GM12878 (cell line): ENCODE results near the gene PEF1. TPM values are rescaled to one million over a fixed set of nuclear protein-coding genes. Genes with fewer than 3 reads are reported as not detected.
A peak's percentile ranks its signal among the peaks of the same experiment; 100 is the strongest.

Experiments used
- CHD1 ChIP-seq: IDR thresholded peaks from 2 replicates; pipeline ENCODE4 v1.6.1; 2012; ENCODE audit warnings: low read depth, low read length, improper control_type of control experiment
- CREB1 ChIP-seq: IDR thresholded peaks from 2 replicates; pipeline ENCODE4 v1.6.1; 2012; ENCODE audit warnings: low read depth, mild to moderate bottlenecking, inconsistent platforms
- DPF2 ChIP-seq: fragments of 450-650 bp; IDR thresholded peaks from 2 replicates; pipeline ENCODE4 v1.6.1; 2017; ENCODE audit warnings: mild to moderate bottlenecking
- HDAC2 ChIP-seq: fragments of 200-600 bp; sonication (generic); IDR thresholded peaks from 2 replicates; pipeline ENCODE4 v1.6.1; 2017
- IKZF1 ChIP-seq: fragments of 450-650 bp; conservative IDR thresholded peaks from 2 replicates; pipeline ENCODE4 v1.6.1; 2017; ENCODE audit warnings: antibody characterized with exemption, mild to moderate bottlenecking
- MEF2B ChIP-seq: fragments of 450-650 bp; IDR thresholded peaks from 2 replicates; pipeline ENCODE4 v1.6.1; 2018; ENCODE audit warnings: mild to moderate bottlenecking, moderate library complexity; ENCODE audit not compliant: partially characterized antibody, poor library complexity, severe bottlenecking
- MTA3 ChIP-seq: IDR thresholded peaks from 2 replicates; pipeline ENCODE4 v1.6.1; 2012; ENCODE audit warnings: low read length, inconsistent platforms, borderline replicate concordance
- NR2C2 ChIP-seq: IDR thresholded peaks from 2 replicates; pipeline ENCODE4 v1.6.1; 2011; ENCODE audit warnings: borderline replicate concordance, low read depth; ENCODE audit not compliant: control insufficient read depth, insufficient read length
- RAD51 ChIP-seq: fragments of 450-650 bp; IDR thresholded peaks from 2 replicates; pipeline ENCODE4 v1.6.1; 2016; ENCODE audit warnings: moderate library complexity, mild to moderate bottlenecking, inconsistent platforms
- RCOR1 ChIP-seq: conservative IDR thresholded peaks from 2 replicates; pipeline ENCODE4 v1.6.1; 2012; ENCODE audit warnings: low read depth, low read length, improper control_type of control experiment
- SMAD1 ChIP-seq: fragments of 450-650 bp; IDR thresholded peaks from 2 replicates; pipeline ENCODE4 v1.6.1; 2018; ENCODE audit warnings: mild to moderate bottlenecking, low read depth; ENCODE audit not compliant: partially characterized antibody
- SMARCA5 ChIP-seq: fragments of 450-650 bp; IDR thresholded peaks from 2 replicates; pipeline ENCODE4 v1.6.1; 2017; ENCODE audit warnings: mild to moderate bottlenecking
- SREBF2 ChIP-seq: IDR thresholded peaks from 2 replicates; pipeline ENCODE4 v1.6.1; 2012; ENCODE audit warnings: mild to moderate bottlenecking, low read length
- SRF ChIP-seq, 2 experiments: IDR thresholded peaks; 2 replicates each; pipeline ENCODE4 v1.6.1; 2011; ENCODE audit warnings: low read depth in 2 of 2, low read length in 2 of 2, mild to moderate bottlenecking in 1 of 2, moderate library complexity in 1 of 2
- polyA plus RNA-seq, 11 experiments: library from polyadenylated mRNA; depleted of rRNA in 4 of 11; unstranded in 6 of 11; stranded (reverse) in 5 of 11; fragments of >200 nt; fragmentation: Nextera tagmentation in 4 of 11; fragmentation: Illumina TruSeq in 1 of 11; extraction: Ambion mirVana in 4 of 11; extraction: Trizol in 1 of 11; gene quantifications; 1 replicate in 1 of 11; 2 replicates in 10 of 11; pipeline versions ENCODE4 v1.2.1 to v1.2.3, GENCODE V29; 2011 to 2016; ENCODE audit warnings: inconsistent platforms in 2 of 11, missing spikeins in 2 of 11, low read depth in 1 of 11
- total RNA-seq, 4 experiments: library from RNA; depleted of rRNA in 3 of 4; stranded (reverse); fragments of >200 nt in 3 of 4; fragmentation: Illumina TruSeq in 1 of 4; extraction: Trizol in 1 of 4; gene quantifications; 2 replicates each; pipeline versions ENCODE4 v1.2.1 to v1.2.3, GENCODE V29; 2013 to 2021
- TF ChIP-seq, protein P1 (sequence below): fragments of 450-650 bp; IDR thresholded peaks from 2 replicates; pipeline ENCODE4 v1.6.1; 2016; ENCODE audit warnings: mild to moderate bottlenecking, moderate library complexity, borderline replicate concordance
- TF ChIP-seq, protein P2 (sequence below): fragments of 450-650 bp; formaldehyde crosslinking; IDR thresholded peaks from 2 replicates; pipeline ENCODE4 v1.4.0; 2022; ENCODE audit warnings: mild to moderate bottlenecking, moderate library complexity
- TF ChIP-seq, protein P3 (sequence below): fragments of 450-650 bp; IDR thresholded peaks from 2 replicates; pipeline ENCODE4 v1.6.1; 2017; ENCODE audit warnings: antibody characterized with exemption, mild to moderate bottlenecking, moderate library complexity
- TF ChIP-seq, protein P4 (sequence below): IDR thresholded peaks from 2 replicates; pipeline ENCODE4 v1.6.1; 2011; ENCODE audit warnings: low read depth, mild to moderate bottlenecking, low read length, moderate library complexity, borderline replicate concordance; ENCODE audit errors: extremely low read depth
- TF ChIP-seq, protein P5 (sequence below): IDR thresholded peaks from 2 replicates; pipeline ENCODE4 v1.6.1; 2011; ENCODE audit warnings: borderline replicate concordance, low read depth, mild to moderate bottlenecking, moderate library complexity, mixed read lengths, low read length; ENCODE audit not compliant: insufficient read depth; ENCODE audit errors: extremely low read length

PEF1 gene
- total and polyA plus RNA-seq, 10 of the 15 experiments (the other 5 are each of a cell fraction or from before 2014, with no cell fraction given): 27.1 to 107 (median 79.0) TPM

DNA sequence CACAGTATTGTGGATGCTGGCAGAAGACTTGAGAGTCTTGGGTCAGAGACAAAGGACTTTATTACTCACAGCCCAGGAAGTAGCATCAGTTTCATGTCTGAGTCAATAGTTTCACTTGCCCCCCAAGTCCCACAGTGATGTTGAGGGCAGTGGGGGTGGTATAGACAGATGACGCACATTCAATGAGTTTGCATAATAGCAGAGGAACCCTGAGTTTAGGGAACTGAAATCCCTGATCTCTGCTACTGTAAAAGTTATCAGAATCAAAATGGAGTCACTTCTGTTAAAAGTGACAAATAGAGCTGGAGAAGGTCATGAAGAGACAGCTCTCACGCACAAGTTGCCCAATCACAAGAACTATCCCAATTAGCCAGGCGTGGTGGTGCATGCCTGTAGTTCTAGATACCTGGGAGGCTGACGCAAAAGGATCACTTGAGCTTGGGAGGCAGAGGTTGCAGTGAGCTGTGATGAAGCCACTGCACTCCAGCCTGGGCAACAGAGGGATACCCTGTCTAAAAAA is 38.7 kb downstream of the PEF1 start (continued):
- TF ChIP-seq, protein P1, sequence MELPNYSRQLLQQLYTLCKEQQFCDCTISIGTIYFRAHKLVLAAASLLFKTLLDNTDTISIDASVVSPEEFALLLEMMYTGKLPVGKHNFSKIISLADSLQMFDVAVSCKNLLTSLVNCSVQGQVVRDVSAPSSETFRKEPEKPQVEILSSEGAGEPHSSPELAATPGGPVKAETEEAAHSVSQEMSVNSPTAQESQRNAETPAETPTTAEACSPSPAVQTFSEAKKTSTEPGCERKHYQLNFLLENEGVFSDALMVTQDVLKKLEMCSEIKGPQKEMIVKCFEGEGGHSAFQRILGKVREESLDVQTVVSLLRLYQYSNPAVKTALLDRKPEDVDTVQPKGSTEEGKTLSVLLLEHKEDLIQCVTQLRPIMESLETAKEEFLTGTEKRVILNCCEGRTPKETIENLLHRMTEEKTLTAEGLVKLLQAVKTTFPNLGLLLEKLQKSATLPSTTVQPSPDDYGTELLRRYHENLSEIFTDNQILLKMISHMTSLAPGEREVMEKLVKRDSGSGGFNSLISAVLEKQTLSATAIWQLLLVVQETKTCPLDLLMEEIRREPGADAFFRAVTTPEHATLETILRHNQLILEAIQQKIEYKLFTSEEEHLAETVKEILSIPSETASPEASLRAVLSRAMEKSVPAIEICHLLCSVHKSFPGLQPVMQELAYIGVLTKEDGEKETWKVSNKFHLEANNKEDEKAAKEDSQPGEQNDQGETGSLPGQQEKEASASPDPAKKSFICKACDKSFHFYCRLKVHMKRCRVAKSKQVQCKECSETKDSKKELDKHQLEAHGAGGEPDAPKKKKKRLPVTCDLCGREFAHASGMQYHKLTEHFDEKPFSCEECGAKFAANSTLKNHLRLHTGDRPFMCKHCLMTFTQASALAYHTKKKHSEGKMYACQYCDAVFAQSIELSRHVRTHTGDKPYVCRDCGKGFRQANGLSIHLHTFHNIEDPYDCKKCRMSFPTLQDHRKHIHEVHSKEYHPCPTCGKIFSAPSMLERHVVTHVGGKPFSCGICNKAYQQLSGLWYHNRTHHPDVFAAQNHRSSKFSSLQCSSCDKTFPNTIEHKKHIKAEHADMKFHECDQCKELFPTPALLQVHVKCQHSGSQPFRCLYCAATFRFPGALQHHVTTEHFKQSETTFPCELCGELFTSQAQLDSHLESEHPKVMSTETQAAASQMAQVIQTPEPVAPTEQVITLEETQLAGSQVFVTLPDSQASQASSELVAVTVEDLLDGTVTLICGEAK: no peak; the same call in 1 of the 2 replicates
- TF ChIP-seq NR2C2: no peak
- no peak; the same call in 1 of the 2 replicates for TF ChIP-seq RCOR1
- TF ChIP-seq, protein P2, sequence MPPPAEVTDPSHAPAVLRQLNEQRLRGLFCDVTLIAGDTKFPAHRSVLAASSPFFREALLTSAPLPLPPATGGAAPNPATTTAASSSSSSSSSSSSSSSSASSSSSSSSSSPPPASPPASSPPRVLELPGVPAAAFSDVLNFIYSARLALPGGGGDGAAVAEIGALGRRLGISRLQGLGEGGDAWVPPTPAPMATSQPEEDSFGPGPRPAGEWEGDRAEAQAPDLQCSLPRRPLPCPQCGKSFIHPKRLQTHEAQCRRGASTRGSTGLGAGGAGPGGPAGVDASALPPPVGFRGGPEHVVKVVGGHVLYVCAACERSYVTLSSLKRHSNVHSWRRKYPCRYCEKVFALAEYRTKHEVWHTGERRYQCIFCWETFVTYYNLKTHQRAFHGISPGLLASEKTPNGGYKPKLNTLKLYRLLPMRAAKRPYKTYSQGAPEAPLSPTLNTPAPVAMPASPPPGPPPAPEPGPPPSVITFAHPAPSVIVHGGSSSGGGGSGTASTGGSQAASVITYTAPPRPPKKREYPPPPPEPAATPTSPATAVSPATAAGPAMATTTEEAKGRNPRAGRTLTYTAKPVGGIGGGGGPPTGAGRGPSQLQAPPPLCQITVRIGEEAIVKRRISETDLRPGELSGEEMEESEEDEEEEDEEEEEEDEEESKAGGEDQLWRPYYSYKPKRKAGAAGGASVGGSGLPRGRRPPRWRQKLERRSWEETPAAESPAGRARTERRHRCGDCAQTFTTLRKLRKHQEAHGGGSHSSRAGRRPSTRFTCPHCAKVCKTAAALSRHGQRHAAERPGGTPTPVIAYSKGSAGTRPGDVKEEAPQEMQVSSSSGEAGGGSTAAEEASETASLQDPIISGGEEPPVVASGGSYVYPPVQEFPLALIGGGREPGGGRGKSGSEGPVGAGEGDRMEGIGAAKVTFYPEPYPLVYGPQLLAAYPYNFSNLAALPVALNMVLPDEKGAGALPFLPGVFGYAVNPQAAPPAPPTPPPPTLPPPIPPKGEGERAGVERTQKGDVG (CRISPR knock-in tag): peak; percentile 98
- peak; percentile 91; the same call in 1 of the 2 replicates for TF ChIP-seq MTA3
- TF ChIP-seq HDAC2: no peak
- TF ChIP-seq CHD1: no peak
- TF ChIP-seq DPF2: peak; percentile 98
- TF ChIP-seq SMARCA5: peak; percentile 85; the same call in 1 of the 2 replicates
- peak; percentile 95 for TF ChIP-seq CREB1
- peak; percentile 95 for TF ChIP-seq IKZF1
- peak; percentile 20; the same call in 1 of the 2 replicates for TF ChIP-seq RAD51
- TF ChIP-seq, protein P3, sequence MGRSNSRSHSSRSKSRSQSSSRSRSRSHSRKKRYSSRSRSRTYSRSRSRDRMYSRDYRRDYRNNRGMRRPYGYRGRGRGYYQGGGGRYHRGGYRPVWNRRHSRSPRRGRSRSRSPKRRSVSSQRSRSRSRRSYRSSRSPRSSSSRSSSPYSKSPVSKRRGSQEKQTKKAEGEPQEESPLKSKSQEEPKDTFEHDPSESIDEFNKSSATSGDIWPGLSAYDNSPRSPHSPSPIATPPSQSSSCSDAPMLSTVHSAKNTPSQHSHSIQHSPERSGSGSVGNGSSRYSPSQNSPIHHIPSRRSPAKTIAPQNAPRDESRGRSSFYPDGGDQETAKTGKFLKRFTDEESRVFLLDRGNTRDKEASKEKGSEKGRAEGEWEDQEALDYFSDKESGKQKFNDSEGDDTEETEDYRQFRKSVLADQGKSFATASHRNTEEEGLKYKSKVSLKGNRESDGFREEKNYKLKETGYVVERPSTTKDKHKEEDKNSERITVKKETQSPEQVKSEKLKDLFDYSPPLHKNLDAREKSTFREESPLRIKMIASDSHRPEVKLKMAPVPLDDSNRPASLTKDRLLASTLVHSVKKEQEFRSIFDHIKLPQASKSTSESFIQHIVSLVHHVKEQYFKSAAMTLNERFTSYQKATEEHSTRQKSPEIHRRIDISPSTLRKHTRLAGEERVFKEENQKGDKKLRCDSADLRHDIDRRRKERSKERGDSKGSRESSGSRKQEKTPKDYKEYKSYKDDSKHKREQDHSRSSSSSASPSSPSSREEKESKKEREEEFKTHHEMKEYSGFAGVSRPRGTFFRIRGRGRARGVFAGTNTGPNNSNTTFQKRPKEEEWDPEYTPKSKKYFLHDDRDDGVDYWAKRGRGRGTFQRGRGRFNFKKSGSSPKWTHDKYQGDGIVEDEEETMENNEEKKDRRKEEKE: no peak
- TF ChIP-seq SREBF2: no peak
- TF ChIP-seq, protein P4, sequence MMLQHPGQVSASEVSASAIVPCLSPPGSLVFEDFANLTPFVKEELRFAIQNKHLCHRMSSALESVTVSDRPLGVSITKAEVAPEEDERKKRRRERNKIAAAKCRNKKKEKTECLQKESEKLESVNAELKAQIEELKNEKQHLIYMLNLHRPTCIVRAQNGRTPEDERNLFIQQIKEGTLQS: no peak
- 0 out of 4 replicates have a peak, but pooled peaks of 1 of the 2 experiments have one; percentile 15 for TF ChIP-seq SRF (IDR thresholded peaks at IDR 0.05; ENCODE audit: low read depth in 2 of 2, low read length in 2 of 2)
- TF ChIP-seq, protein P5, sequence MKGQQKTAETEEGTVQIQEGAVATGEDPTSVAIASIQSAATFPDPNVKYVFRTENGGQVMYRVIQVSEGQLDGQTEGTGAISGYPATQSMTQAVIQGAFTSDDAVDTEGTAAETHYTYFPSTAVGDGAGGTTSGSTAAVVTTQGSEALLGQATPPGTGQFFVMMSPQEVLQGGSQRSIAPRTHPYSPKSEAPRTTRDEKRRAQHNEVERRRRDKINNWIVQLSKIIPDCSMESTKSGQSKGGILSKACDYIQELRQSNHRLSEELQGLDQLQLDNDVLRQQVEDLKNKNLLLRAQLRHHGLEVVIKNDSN: no peak
- no peak for TF ChIP-seq SMAD1
- TF ChIP-seq MEF2B: peak; percentile 72
